Epidermal melanocyte (primary cell): Measurements from ENCODE around the gene LPIN3.
"Not testable (repeated sequence)": the region's sequence is repeated elsewhere in the genome, so short reads cannot be mapped to it uniquely, and the experiment has no call there.

Source experiments
- DNase-seq: peaks from one replicate; pipeline ENCODE4 v3.0.0; 2011; ENCODE audit warnings: low spot score; ENCODE audit not compliant: insufficient read length

The LPIN3 gene, protein sequence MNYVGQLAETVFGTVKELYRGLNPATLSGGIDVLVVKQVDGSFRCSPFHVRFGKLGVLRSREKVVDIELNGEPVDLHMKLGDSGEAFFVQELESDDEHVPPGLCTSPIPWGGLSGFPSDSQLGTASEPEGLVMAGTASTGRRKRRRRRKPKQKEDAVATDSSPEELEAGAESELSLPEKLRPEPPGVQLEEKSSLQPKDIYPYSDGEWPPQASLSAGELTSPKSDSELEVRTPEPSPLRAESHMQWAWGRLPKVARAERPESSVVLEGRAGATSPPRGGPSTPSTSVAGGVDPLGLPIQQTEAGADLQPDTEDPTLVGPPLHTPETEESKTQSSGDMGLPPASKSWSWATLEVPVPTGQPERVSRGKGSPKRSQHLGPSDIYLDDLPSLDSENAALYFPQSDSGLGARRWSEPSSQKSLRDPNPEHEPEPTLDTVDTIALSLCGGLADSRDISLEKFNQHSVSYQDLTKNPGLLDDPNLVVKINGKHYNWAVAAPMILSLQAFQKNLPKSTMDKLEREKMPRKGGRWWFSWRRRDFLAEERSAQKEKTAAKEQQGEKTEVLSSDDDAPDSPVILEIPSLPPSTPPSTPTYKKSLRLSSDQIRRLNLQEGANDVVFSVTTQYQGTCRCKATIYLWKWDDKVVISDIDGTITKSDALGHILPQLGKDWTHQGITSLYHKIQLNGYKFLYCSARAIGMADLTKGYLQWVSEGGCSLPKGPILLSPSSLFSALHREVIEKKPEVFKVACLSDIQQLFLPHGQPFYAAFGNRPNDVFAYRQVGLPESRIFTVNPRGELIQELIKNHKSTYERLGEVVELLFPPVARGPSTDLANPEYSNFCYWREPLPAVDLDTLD

DNA sequence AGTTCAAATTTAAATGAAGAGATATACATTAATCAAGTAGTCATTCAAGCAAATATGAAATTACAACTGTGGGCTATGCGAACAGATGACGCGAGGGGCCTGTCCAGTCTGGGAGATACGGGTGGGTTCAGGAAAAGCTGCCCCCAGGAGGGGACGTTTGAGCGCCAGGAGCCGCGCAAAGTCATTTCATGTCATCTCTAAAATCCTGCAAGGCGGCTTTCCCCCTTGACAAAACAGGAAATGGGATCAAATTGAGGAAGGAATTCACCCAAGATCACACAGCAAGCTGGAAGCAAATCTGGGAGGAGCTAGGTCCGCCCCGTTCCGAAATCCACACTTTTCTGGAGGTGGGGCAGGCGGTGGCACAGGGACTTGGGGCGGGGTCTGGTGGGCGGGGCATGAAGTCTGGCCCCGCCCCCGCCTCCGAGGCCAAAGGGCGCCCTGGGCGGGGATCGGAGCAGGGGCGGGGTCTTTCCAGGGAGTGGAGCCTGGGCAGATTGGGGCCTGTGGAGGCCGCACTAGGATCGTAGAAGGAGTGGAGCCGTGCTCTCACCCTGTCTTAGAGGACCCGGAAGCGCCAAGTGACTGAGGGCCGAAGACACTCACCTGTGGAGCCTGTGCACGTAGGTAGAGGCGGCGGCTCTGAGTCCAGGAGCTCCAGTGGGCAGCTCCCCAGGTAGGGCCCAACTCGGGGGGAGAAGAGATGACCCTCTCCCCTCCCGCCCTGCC is at the start of gene LPIN3:
TSS of gene LPIN3 (plus strand) at position 495 of the 729 bp plus-strand sequence. CDS start 4,983 bp downstream, outside the sequence.
- DNase-seq = peak; percentile 85

DNA sequence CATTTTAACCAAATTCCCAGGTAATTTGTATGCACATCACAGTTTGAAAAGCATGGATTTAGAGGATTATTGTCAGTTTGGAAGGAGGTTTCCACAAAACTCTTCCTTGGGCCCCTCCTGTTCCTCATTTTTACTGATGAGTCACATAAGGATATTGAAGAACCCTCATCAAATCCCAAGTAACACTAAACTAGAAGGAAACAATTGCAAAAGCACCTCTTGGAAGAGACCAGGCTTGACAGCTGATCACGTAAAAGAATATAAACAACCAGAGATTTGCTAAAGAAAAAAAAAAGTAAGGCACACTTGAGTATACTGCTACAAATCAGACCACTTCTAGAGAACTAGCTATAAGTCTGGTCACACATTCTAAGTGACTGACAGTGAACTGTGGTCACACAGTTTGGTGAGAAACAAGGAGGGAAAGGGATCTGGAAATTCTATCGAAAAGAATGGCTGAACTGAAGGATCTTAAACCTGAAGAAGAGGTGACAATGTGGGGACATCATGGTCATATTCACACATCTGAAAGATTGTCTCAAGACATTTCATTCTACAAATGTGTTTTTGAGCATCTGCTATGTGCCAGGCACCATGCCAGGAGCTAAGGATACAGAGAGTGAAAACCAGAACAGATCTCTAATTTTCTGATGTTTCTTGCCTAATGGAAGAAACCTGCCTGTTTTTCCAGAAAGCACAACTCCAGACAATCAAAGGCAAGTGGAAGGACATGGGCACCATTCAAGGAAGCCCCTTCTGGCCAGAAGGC is 47.2 kb upstream of the LPIN3 start:
- DNase-seq = no peak

DNA sequence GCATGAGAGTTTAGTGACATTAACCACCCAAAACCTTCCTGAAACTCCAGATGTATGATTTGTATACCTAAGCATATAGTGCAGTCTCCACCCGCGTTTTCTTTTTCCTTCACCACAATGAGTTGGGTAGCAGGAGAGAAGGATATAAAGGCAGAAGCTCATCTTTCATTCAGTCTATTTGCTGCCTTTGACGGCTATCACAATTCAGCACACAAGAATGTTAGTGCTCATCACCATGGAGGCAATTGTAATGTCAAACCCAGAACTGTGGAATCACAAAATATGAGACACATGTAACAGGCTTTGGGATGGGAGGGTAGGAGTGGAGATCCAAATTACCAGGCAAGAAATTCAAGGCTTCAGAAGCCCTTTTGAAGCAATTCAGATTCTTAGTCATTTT is 40.7 kb upstream of the LPIN3 start:
- DNase-seq = no peak

DNA sequence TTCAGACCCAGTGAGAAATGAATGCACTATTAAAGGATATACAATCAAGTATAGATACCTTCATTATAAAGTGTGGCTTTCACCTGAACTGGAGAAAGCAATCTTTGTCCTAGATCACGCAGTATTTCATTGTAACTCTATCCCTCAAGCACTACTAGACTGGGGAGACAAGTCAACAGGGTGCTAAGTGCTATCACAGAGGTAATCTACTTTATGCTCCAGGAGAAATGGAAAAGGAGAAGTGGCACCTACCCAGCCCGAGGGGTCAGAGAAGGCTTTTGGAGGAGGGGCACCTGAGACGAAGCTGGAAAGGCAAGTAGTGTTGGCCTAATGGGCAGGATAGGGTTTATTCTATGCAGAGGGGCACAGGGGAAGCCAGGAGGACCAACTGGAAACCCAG is 40.2 kb upstream of the LPIN3 start:
- no peak for DNase-seq

DNA sequence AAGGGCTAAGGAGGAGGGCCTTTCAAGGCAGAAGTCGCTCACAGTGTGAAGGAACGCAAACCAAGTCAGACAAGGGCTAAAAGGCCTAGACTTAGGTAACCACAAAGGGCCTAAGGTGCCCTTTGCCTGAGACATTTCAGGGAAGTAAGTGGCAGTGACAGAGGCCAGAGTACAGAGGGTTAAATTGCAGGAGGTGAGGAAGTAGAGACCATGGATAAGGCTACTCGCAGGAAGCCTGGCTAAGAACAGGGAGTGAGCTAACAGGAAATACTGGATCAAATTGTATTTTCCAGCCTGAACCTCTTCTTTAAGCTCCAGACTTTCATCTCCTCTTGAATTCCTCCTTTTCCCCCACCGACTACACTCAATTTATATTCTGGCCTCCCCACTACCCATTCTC is 39.7 kb upstream of the LPIN3 start:
- no peak for DNase-seq

DNA sequence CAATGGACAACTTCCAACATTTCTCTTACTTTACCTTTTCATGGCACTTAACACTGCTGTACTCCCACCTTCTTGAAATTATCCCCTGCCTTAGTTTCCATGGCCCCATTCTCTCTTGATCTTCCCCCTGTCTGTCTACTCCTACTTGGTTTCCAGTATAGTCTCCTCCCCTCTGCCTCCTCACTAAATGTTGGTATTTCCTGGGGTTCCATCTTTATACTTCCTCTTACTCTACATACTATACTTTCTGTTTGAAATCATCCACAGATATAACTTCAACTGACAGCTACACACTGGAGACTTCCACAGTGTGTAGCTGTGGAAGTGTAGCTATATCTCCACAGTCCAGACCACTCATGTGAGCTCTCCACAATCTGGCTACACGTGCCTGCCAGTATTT is 36.6 kb upstream of the LPIN3 start:
- DNase-seq = no peak

DNA sequence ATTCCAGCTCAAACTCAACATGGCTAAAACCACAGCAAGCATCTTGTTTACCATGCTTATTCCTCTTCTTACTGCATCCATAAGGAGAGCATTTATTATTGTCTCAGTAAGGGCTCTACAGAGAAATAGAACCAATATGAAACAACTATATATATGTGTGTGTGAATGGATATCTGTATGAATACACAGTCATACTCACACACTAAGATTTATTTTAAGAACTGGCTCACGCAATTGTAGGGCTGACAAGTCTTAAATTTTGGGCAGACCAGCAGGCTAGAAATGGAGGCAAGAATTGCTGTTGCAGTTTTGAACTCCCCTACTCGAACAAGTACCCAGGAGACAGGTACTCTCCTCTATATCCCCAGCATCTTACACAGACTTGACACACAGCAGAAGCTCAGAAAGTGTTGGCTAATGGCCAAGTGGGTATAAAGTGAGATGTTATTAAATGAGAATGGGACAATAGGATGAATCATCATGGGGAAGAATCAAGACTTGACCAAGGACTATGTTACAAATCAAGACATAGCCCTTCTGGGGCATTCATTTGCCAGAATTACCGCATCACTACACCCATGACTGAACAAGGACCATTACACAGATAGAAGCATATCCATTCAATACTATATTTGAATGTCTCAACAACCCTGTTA is 36.1 kb upstream of the LPIN3 start:
- no peak for DNase-seq

DNA sequence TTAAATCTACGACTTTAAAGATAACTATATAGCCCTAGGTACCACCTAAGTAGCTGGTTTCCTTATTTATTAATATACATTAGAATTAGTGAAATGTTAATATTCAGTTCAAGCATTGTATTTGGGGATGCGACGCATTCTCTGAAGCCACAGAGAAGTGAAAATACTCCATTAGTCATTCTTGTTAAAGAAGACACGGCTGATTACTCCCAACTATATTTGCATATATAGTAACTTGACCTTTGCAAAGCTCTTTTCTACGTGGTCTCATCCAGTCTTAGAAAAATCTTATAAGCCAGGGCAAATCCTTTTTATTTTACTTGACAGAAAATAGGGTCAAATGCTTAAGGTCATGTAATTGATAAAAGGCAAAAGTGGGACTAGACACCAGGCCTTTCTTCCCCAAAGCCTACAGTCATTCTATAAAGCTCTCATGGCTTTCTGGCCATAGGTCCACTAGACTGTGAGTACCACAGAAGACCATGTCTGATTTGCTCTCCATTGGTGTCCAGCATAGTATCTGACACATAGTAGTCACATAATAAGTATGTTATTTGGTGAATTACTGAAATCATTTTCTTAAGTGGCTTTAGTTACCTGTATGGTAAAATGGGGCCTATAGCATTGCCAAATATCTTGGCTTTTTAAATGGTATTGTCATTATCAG is 34.4 kb upstream of the LPIN3 start:
- DNase-seq = no peak

DNA sequence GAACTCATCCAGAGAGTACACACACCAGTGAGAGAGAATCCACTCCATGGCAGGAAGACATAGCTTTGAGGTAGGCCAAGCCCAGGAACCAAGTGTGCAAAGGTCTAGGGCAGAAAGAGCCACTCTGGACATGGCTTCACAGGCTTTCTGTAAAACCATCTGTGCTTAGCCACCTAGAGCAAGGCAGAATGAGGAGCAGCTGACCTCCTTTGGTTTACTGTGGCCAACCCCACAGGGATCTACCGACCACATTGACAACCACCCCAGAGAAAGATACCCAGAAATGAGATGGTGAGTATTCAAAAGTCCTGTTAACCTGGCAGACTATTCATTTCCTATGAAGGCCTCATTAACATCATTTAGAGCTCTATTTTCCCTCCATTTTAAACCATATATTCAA is 33.6 kb upstream of the LPIN3 start:
- no peak for DNase-seq

DNA sequence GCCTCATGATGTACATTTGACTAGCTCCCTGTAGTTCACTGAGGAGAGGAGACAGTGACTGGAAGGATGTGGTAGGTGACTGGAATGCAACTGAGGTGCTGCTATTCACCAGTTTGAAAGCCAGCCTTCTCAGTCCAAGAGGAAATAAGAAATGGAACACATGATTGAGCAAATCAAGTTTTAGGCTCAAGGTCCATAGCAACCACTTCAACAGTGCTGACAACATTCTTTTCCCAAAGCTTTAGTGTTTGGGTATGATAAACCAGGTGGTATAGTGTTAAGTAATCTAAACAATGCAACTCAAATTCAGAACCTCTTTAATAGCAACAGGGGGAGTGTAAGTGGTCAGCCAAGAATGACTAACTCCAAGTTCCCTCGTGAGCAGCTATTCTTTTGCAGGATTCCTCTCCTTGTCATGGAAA is 32.3 kb upstream of the LPIN3 start:
- no peak for DNase-seq

DNA sequence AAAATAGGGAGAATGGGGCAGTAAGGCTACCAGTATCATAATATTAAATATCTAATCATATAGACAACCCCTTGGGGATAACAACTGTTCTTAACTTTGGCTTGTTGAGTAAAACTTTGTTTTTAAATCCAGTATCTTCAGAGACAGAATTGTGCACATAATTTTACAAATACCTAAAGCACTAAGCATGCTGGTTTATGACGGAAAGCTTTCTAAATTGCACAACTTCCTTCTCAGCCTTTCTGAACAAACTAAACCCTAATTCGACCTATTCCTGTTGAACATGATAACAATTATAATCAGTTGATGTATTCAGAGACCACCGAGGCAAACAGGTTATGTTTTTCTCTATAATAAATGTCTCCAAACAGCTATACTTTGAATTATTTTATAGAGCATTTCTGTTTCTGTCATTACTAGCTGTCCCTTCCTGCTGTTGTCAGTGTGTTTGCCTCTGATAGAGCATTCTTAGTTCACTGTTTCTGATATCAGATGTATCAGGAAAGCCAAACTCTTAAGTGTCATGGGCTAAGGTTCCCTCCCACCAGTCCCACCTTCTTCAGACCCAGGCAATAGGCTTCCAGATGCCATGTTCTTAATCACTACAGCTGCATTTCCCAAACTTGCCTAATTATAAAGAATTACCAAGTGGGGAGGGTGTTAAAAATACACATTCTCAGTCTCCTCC is 31.8 kb upstream of the LPIN3 start:
- DNase-seq = no peak

DNA sequence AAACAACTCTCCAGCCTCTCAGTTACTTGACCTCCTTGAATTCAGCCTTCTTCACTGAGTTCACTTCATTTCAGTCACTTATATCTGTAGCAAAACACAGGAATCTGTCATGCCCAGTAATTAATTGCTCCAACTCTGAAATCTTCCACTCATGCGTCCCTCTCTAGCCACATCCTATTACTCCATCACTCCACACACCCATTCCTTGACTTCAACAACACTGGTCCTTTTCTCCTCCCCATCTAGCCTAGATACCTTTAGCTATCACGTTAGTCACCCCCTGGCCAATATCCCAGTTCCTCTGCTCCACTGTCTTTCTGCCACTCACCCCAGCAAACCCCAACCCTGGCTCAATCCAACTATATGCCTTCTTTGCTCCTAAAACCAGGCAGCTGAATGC is 30.8 kb upstream of the LPIN3 start:
- no peak for DNase-seq

DNA sequence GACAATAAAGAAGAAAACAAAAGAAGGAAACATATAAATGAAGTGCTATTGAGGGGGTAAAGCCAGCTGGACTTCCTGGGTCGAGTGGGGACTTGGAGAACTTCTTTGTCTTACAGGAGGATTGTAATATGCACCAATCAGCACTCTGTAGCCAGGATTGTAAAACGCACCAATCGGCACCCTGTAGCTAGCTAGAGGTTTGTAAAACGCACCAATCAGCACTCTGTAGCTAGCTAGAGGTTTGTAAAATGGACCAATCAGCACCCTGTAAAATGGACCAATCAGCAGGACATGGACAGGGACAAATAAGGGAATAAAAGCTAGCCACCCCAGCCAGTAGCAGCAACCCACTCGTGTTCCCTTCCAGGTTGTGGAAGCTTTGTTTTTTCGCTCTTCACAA is 28.6 kb upstream of the LPIN3 start:
- not testable (repeated sequence) for DNase-seq

DNA sequence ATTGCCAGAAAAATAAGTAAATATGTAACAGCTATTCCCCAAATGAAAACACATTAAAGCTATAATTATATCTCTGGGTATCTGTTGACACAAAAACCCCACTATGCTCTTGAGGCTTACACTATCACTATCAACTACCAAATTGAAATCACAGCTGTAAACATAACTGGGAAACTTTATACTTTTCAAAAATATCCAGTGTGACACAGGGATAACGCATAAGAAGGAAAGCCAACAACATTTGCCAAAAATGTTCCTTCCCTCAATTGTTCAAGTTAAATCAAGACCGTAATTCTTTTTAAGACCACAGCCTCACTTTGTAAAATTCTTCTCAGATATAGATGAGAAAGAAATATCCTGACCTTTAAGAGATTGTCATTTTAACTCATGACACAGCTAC is 26.2 kb upstream of the LPIN3 start:
- no peak for DNase-seq

DNA sequence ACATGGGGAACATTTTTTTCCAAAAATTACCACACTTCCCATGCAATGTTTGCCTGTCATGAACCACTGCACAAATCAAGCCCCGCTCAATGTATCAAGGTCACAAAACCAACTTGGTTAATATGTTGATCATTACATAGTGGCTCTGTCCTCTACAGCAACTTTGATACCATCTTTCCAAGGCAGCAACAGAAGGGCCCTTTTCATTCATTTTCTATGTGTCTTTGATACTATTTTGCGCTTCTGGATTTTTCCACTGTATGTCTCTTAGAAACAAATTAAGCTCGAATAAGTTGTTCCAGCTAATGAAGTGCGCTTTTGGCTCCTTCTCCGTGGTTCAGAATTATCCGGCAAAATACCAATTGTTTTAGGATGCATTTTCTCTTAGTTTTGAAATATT is 24.6 kb upstream of the LPIN3 start:
- DNase-seq = no peak

DNA sequence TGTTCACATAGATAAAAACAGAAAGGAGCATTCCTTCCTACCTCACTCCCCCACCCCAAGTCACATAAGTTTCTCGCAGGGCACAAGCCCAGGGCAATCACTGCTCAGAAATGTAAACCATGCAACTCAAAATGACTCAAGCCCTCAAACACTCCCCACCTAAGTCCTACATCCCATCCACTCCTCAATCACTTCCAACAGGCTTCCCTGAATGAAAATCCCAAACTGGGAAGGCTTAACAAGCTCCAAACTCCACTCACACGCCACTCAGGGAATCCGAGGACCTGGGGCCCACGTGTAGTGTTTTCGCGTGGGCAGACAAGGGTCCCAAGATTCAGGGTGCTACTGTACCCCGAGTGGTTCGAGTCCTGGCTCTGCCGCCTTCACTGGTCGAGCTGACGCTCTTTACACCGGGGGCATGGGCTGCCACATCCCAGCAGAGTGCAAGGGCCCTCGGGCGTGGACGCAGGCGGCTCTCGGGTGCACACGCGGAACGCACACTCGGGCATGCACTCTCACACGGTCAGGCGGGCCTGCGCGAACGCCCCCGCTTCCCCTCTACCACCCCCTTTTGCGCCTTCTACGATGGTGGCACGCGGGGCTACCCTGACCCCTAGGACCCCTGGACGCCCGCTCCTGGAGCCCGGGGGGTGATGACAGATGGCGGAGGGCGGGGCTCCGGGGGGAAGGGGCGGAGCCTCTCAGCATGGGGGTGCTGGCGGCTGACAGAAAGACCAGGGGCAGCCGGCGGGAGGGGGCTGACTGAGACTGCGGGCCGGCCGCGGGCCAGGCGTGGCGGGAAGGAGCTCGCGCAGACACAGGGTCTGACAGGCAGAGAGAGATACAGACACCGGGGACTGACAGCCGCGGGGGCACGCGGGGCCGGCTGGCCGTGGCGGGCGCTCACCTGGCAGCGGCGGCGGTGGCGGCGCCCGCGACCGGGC is 23.7 kb upstream of the LPIN3 start:
- DNase-seq = peak; percentile 46

DNA sequence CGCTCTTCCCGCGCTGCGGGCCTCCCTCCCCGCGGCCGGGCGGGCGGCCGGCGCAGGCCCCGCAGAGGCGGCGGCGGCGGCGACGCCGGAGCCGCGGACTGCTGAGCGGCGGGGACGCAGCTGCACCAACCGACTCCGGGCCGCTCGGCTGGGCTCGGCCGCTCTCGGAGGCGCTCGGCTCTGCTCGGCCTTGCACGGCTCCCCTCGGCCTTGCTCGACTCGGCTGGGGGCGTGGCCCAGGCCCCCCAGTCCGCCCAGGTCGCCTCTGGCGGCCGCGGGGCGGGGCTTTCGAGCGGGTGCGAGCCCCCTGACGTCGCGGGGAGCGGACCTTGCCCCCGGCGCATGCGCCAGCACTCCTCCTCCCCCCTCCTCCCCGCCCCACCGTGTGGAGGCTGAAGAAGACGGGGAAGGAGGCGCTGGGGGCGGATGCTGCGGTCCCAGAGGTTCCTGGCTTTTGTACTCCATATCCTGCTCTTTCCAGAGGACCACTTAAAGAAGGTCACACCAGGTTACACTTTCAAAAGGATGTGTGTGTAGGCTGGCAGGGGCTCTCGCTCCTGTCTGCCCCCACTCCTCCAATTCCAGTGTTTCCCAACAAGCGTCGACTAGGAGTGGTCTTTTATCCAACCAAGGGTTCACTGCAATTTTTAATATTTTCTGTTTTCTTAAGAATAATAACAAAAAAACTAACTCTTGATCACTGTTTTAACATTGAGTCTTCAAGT is 22.9 kb upstream of the LPIN3 start, which contains the start of gene ZHX3:
TSS of gene ZHX3 (minus strand) at position 186 of the 725 bp plus-strand sequence. CDS start 112,815 bp downstream, outside the sequence.
- peak; percentile 86 for DNase-seq

DNA sequence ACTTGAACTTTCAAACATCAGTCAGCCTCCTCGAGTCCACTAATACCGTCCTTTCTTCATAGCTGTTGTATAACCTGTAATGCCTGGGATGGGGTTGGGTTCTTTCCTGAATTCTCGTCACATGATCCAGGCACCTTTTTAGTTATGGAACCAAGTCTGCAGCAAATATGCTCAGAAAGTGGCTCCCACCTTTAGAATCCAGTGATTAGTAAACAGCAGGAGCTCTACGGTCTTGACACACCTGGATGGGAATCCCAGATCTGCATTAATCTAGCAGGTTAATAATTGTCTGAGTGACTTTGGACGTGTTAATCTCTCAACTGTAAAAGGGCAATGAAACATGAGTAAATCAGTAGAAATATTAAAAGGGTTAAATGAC is 22.4 kb upstream of the LPIN3 start:
- DNase-seq = no peak
